ENCODE results near the gene SLC7A8. TPM values are rescaled to one million over a fixed set of nuclear protein-coding genes. Genes with fewer than 3 reads are reported as not detected.

Gene SLC7A8
- total RNA-seq, 2 experiments from 2014 or later, result 0.83 to 1.7 TPM

- intact Hi-C loops (cut with micrococcal nuclease), result no loop called here
- CTCF ChIA-PET, result no interaction called here
Measured at GRCh38 chr14:23140371-23140770, 43.1 kb downstream of the SLC7A8 start.

GRCh38 chr14:23139874-23140273 is 43.6 kb downstream of the SLC7A8 start:
- no peaks in the 10 kb centered on the region for H3K9me3 Mint-ChIP-seq
- no peak overlapping the region for H3K4me3 Mint-ChIP-seq
- no peak overlapping the region for H3K27ac Mint-ChIP-seq
- POLR2A ChIA-PET, result interaction anchor here (0.6 kb wide), 1 partner anchor 37 kb away, joined by 3 read pairs; no protein-coding TSS in a partner anchor
- H3K4me1 Mint-ChIP-seq (ENCODE audit: low read depth), result no peaks in the 10 kb centered on the region
- no peak for DNase-seq
- no peaks in the 10 kb centered on the region for H3K36me3 Mint-ChIP-seq
- H3K27me3 Mint-ChIP-seq, result no peaks in the 10 kb centered on the region
- intact Hi-C loops (cut with micrococcal nuclease), result no loop called here
- CTCF ChIA-PET, result no interaction called here

More at GRCh38 chr14:23140371-23140770, 43.1 kb downstream of the SLC7A8 start:
- Mint-ChIP-seq H3K4me1 (ENCODE audit: low read depth) (no peaks in the 10 kb centered on the region), H3K4me3 (no peak overlapping the region), H3K36me3 (no peaks in the 10 kb centered on the region), H3K27me3 (no peaks in the 10 kb centered on the region), H3K9me3 (no peaks in the 10 kb centered on the region), H3K27ac (no peak overlapping the region)
- POLR2A ChIA-PET, result interaction anchor here (0.5 kb wide), 1 partner anchor 138 kb away, joined by 3 read pairs; no protein-coding TSS in a partner anchor
- DNase-seq, result no peak

- POLR2A ChIA-PET, result no interaction called here
- H3K9me3 Mint-ChIP-seq, result no peaks in the 10 kb centered on the region
Measured at GRCh38 chr14:23137813-23138535, 45.5 kb downstream of the SLC7A8 start.

GRCh38 chr14:23137192-23137812 is 46.2 kb downstream of the SLC7A8 start:
- H3K9me3 Mint-ChIP-seq, result no peaks in the 10 kb centered on the region
- POLR2A ChIA-PET, result no interaction called here

More at GRCh38 chr14:23137813-23138535, 45.5 kb downstream of the SLC7A8 start:
- H3K27ac Mint-ChIP-seq, result no peak overlapping the region
- DNase-seq, result no peak
- H3K4me3 Mint-ChIP-seq, result no peak overlapping the region
- H3K27me3 Mint-ChIP-seq, result no peaks in the 10 kb centered on the region
- intact Hi-C loops (cut with micrococcal nuclease), result no loop called here
- CTCF ChIA-PET, result interaction anchor here (2.3 kb wide), 1 partner anchor 17 kb away, joined by 8 read pairs; no protein-coding TSS in a partner anchor
- no peaks in the 10 kb centered on the region for H3K36me3 Mint-ChIP-seq
- no peaks in the 10 kb centered on the region for H3K4me1 Mint-ChIP-seq (ENCODE audit: low read depth)

GRCh38 chr14:23136566-23137133 is 46.8 kb downstream of the SLC7A8 start:
- H3K27me3 Mint-ChIP-seq, result no peaks in the 10 kb centered on the region

More at GRCh38 chr14:23137192-23137812, 46.2 kb downstream of the SLC7A8 start:
- H3K27ac Mint-ChIP-seq, result no peak overlapping the region
- no peak for DNase-seq
- CTCF ChIA-PET, result interaction anchor here (2.3 kb wide), 1 partner anchor 16 kb away, joined by 8 read pairs; no protein-coding TSS in a partner anchor
- no peaks in the 10 kb centered on the region for H3K36me3 Mint-ChIP-seq
- intact Hi-C loops (cut with micrococcal nuclease), result no loop called here
- no peaks in the 10 kb centered on the region for H3K4me1 Mint-ChIP-seq (ENCODE audit: low read depth)
- H3K27me3 Mint-ChIP-seq, result no peaks in the 10 kb centered on the region
- no peak overlapping the region for H3K4me3 Mint-ChIP-seq

GRCh38 chr14:23132970-23133369 is 50.5 kb downstream of the SLC7A8 start:
- intact Hi-C loops (cut with micrococcal nuclease), result no loop called here
- H3K4me1 Mint-ChIP-seq (ENCODE audit: low read depth), result peaks cover 5% of the 10 kb centered on the region

More at GRCh38 chr14:23136566-23137133, 46.8 kb downstream of the SLC7A8 start:
- H3K36me3 Mint-ChIP-seq, result no peaks in the 10 kb centered on the region
- ChIA-PET CTCF (interaction anchor here (2.3 kb wide), 1 partner anchor 16 kb away, joined by 8 read pairs; no protein-coding TSS in a partner anchor), POLR2A (no interaction called here)
- intact Hi-C loops (cut with micrococcal nuclease), result no loop called here
- H3K27ac Mint-ChIP-seq, result no peak overlapping the region
- H3K9me3 Mint-ChIP-seq, result no peaks in the 10 kb centered on the region
- DNase-seq, result no peak
- no peak overlapping the region for H3K4me3 Mint-ChIP-seq
- no peaks in the 10 kb centered on the region for H3K4me1 Mint-ChIP-seq (ENCODE audit: low read depth)

GRCh38 chr14:23131482-23131881 is 52.0 kb downstream of the SLC7A8 start:
- peaks cover 7% of the 10 kb centered on the region for H3K4me1 Mint-ChIP-seq (ENCODE audit: low read depth)
- no peak overlapping the region for H3K27ac Mint-ChIP-seq
- no peak for DNase-seq
- intact Hi-C loops (cut with micrococcal nuclease), result no loop called here
- no peak overlapping the region for H3K4me3 Mint-ChIP-seq
- ChIA-PET POLR2A (no interaction called here), CTCF (interaction anchor here (4.5 kb wide), 1 partner anchor 11 kb away, joined by 35 read pairs; no protein-coding TSS in a partner anchor)
- peaks cover 3% of the 10 kb centered on the region for H3K27me3 Mint-ChIP-seq
- no peaks in the 10 kb centered on the region for H3K36me3 Mint-ChIP-seq
- H3K9me3 Mint-ChIP-seq, result no peaks in the 10 kb centered on the region

More at GRCh38 chr14:23132970-23133369, 50.5 kb downstream of the SLC7A8 start:
- no peaks in the 10 kb centered on the region for H3K9me3 Mint-ChIP-seq
- H3K27me3 Mint-ChIP-seq, result peaks cover 3% of the 10 kb centered on the region
- no peak for DNase-seq
- POLR2A ChIA-PET, result no interaction called here
- CTCF ChIA-PET, result interaction anchor here (1.5 kb wide), 1 partner anchor 12 kb away, joined by 4 read pairs; no protein-coding TSS in a partner anchor
- H3K27ac Mint-ChIP-seq, result no peak overlapping the region
- H3K4me3 Mint-ChIP-seq, result no peak overlapping the region
- H3K36me3 Mint-ChIP-seq, result no peaks in the 10 kb centered on the region

- intact Hi-C loops (cut with micrococcal nuclease), result no loop called here
Measured at GRCh38 chr14:23130871-23131270, 52.6 kb downstream of the SLC7A8 start.

GRCh38 chr14:23129759-23130316 is 53.6 kb downstream of the SLC7A8 start:
- CTCF ChIA-PET, result interaction anchor here (0.8 to 4.5 kb wide), 2 partner anchors 9 to 57 kb away, joined by 3 to 35 read pairs; no protein-coding TSS in a partner anchor

More at GRCh38 chr14:23130871-23131270, 52.6 kb downstream of the SLC7A8 start:
- Mint-ChIP-seq H3K27ac (no peak overlapping the region), H3K4me1 (ENCODE audit: low read depth) (peaks cover 7% of the 10 kb centered on the region), H3K9me3 (no peaks in the 10 kb centered on the region), H3K36me3 (no peaks in the 10 kb centered on the region), H3K4me3 (no peak overlapping the region), H3K27me3 (peaks cover 3% of the 10 kb centered on the region)
- DNase-seq, result no peak
- ChIA-PET POLR2A (no interaction called here), CTCF (interaction anchor here (0.6 to 4.5 kb wide), 2 partner anchors 10 to 41 kb away, joined by 6 to 35 read pairs; no protein-coding TSS in a partner anchor)

GRCh38 chr14:23128969-23129758 is 54.3 kb downstream of the SLC7A8 start:
- H3K9me3 Mint-ChIP-seq, result no peaks in the 10 kb centered on the region
- intact Hi-C loops (cut with micrococcal nuclease), result no loop called here
- no peaks in the 10 kb centered on the region for H3K36me3 Mint-ChIP-seq
- no peak for DNase-seq
- CTCF ChIA-PET, result interaction anchor here (0.8 to 4.5 kb wide), 3 partner anchors 8 to 60 kb away, joined by 3 to 35 read pairs (median 3); no protein-coding TSS in a partner anchor
- no peak overlapping the region for H3K27ac Mint-ChIP-seq
- peaks cover 7% of the 10 kb centered on the region for H3K4me1 Mint-ChIP-seq (ENCODE audit: low read depth)
- POLR2A ChIA-PET, result no interaction called here
- H3K27me3 Mint-ChIP-seq, result peaks cover 3% of the 10 kb centered on the region
- no peak overlapping the region for H3K4me3 Mint-ChIP-seq

More at GRCh38 chr14:23129759-23130316, 53.6 kb downstream of the SLC7A8 start:
- DNase-seq, result no peak
- H3K27me3 Mint-ChIP-seq, result peaks cover 3% of the 10 kb centered on the region
- POLR2A ChIA-PET, result no interaction called here
- no peak overlapping the region for H3K27ac Mint-ChIP-seq
- intact Hi-C loops (cut with micrococcal nuclease), result no loop called here
- H3K4me3 Mint-ChIP-seq, result no peak overlapping the region
- no peaks in the 10 kb centered on the region for H3K36me3 Mint-ChIP-seq
- H3K9me3 Mint-ChIP-seq, result no peaks in the 10 kb centered on the region
- peaks cover 7% of the 10 kb centered on the region for H3K4me1 Mint-ChIP-seq (ENCODE audit: low read depth)

GRCh38 chr14:23127861-23128260 is 55.6 kb downstream of the SLC7A8 start:
- CTCF ChIA-PET, result interaction anchor here (0.8 kb wide), 1 partner anchor 59 kb away, joined by 3 read pairs; no protein-coding TSS in a partner anchor
- H3K27me3 Mint-ChIP-seq, result peaks cover 3% of the 10 kb centered on the region
- intact Hi-C loops (cut with micrococcal nuclease), result no loop called here
- POLR2A ChIA-PET, result no interaction called here
- no peak overlapping the region for H3K4me3 Mint-ChIP-seq
- no peak overlapping the region for H3K27ac Mint-ChIP-seq
- H3K36me3 Mint-ChIP-seq, result no peaks in the 10 kb centered on the region
- H3K9me3 Mint-ChIP-seq, result no peaks in the 10 kb centered on the region
- DNase-seq, result no peak
- peaks cover 7% of the 10 kb centered on the region for H3K4me1 Mint-ChIP-seq (ENCODE audit: low read depth)

All from activated CD4-positive, alpha-beta memory T cell treated with anti-CD3 and anti-CD28 coated beads for 36 hours (primary cell).